Measurements from ENCODE around the gene INKA2.

DNA sequence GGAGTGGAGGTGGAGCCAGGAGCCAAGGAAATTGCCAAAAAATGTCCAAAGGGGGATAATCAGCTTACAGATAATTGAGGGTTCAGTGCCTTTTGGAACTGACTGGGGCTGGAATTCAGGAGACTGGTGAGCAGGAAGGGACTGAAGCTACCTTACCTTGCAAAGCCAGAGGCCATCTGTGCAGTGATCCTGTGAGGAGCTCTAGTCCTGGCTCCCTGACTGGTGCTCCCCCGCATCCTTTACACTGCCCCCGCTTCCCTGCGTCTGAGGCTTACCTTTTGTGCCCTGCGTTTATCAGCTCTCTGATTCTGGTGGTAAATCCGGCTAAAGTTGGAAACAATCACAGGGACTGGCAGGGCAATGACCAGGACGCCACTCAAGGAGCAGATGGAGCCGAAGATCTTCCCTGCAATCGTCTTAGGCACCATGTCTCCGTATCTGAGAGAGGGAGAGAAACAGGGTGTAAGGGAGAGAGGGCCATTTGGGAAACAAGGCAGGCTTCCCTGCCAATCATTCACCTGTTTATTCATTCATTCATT is 47.5 kb upstream of the INKA2 start:
- TF ChIP-seq POLR2AphosphoS5 (IDR thresholded peaks at IDR 0.05; ENCODE audit: low read depth, low read length) = no peak
- TF ChIP-seq POLR2A (IDR thresholded peaks at IDR 0.05; ENCODE audit: low read depth, low read length) = no peak
